Uterus (tissue), 2 donors: Measurements from ENCODE around the gene FRS3.

ENCODE experiments used
- POLR2A ChIP-seq, 2 donors: fragments of 450-650 bp; IDR thresholded peaks; one replicate each; pipeline ENCODE4 v1.6.1; 2016; ENCODE audit warnings: antibody characterized with exemption in 2 of 2, mild to moderate bottlenecking in 1 of 2, moderate library complexity in 1 of 2
- TF ChIP-seq, protein P1 (sequence below), 4 experiments: fragments of 200-600 bp in 2 of 4; fragments of 450-650 bp in 2 of 4; sonication (generic) in 2 of 4; IDR thresholded peaks; one replicate each; pipeline ENCODE4 v1.5.1; 2016 to 2019; ENCODE audit warnings: antibody characterized with exemption in 4 of 4, mild to moderate bottlenecking in 2 of 4, moderate library complexity in 1 of 4

DNA sequence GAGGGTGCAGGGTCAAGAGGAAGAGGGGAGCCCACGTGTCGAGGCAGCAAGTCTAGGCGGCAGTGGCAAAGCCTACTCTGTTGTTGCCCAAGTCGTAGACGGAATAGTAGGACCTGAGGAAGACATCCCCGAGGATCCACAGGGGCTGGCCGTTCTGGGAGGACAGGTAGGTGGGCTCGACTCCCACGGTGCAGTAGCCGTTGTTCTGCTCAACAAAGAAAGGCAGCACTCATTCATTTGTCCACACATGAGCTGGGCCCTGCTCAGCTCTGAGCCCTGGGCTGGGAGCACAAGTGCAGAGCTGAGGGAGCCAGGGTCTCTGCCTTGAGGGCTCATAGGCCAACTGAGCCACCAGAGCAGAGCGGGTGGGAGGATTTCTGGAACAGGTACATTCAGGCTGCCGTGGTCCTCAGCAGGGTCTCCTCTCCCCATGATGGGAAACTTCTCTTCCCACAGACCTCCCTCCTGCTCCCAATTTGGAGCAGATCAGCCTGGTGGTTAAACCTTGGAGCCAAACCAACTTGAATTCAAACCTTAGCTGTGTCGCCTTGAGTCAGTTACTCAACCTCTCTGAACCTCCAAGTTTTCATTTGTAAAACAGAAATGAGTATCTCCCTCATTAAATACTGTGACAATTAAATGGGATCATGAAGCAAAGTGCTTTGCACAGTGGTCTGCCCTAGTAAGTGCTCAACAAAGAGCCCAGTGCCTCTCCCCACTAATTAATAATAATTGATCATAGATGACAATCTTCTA lies 42.7 kb downstream of the FRS3 start:
- TF ChIP-seq POLR2A (IDR thresholded peaks at IDR 0.05), result no peak
- TF ChIP-seq, protein P1, sequence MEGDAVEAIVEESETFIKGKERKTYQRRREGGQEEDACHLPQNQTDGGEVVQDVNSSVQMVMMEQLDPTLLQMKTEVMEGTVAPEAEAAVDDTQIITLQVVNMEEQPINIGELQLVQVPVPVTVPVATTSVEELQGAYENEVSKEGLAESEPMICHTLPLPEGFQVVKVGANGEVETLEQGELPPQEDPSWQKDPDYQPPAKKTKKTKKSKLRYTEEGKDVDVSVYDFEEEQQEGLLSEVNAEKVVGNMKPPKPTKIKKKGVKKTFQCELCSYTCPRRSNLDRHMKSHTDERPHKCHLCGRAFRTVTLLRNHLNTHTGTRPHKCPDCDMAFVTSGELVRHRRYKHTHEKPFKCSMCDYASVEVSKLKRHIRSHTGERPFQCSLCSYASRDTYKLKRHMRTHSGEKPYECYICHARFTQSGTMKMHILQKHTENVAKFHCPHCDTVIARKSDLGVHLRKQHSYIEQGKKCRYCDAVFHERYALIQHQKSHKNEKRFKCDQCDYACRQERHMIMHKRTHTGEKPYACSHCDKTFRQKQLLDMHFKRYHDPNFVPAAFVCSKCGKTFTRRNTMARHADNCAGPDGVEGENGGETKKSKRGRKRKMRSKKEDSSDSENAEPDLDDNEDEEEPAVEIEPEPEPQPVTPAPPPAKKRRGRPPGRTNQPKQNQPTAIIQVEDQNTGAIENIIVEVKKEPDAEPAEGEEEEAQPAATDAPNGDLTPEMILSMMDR (IDR thresholded peaks at IDR 0.05), result no peak
